ENCODE data around the gene ARHGAP25.

The ARHGAP25 gene, protein sequence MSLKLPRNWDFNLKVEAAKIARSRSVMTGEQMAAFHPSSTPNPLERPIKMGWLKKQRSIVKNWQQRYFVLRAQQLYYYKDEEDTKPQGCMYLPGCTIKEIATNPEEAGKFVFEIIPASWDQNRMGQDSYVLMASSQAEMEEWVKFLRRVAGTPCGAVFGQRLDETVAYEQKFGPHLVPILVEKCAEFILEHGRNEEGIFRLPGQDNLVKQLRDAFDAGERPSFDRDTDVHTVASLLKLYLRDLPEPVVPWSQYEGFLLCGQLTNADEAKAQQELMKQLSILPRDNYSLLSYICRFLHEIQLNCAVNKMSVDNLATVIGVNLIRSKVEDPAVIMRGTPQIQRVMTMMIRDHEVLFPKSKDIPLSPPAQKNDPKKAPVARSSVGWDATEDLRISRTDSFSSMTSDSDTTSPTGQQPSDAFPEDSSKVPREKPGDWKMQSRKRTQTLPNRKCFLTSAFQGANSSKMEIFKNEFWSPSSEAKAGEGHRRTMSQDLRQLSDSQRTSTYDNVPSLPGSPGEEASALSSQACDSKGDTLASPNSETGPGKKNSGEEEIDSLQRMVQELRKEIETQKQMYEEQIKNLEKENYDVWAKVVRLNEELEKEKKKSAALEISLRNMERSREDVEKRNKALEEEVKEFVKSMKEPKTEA

DNA sequence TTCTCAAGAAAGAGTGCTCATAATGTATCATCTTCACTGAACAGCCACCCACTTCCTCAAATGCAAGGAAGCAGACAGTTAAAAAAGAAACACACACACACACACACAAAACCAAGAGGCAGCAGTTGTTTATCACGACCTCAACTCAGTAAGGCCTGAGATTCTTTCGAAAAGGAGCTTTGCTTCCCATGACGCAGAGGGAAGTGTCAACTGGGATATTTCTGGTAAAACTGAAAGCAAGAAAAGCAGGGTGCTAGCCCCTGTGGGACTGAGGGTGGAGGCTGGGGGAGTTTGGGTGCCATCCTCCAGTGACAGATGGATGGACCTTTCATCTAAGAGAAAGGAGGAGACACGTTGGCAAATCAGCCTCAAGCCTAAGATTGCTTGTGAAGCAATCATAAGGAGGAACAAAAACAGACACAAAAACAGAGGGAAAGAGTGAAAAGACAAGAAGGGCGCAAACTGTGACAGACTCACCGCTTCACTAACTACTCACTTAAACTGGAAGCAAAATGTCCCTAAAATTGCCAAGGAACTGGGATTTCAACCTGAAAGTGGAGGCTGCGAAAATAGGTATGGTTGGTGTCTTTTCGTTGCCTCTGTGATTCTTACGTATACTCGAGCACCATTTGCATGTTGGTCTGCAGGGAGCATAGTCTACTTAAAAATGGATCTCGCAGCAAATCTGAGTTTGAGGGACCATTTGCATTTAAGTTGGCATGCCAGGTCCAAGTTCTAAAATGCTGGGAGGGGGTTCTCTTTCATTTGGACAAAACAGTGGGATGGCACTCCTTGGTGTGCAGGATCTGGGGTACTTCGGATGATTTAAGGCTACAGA lies at the start of gene ARHGAP25:
Gene ARHGAP25, plus strand, starts transcription at position 124 of the 838 bp plus-strand sequence. Its CDS starts 389 bp downstream, at position 513.
- DNase-seq: no peak

DNA sequence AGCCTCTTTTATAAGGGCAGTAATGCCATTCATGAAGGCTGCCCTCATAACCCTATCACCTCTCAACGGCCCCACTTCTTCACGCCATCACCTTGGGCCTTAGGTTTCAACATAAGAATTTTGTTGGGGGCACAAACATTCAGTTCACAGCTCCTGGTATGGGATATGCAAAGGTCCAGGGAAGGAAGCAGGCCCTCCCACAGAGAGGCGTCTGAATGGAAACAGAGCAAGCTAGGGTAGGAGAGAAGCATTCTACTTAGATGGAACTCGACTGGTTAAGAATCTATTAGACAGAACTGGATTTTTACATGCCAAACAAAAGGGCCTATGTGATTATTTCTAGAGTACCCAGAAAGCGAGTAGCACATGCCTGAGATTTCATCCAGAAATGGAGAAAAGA lies 48.4 kb upstream of the ARHGAP25 start:
- DNase-seq: no peak

DNA sequence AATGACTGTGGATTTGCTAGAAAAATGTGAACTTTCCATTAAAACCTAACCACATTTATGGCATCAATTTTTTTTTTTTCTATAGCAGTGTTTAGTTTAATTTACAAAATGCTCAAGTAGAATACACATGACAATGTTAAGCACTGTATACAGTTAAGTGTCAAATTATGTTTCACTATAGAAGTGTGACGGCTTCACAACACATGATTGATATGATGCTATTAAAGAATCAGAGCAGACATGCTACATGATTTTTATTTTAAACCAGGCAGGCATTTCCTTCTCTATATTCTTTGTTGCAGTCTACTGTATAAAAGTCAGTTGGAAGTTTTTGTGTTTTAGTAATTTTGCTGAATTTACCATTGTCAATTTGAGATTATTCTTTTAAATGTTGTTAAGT lies 47.6 kb upstream of the ARHGAP25 start:
- no peak for DNase-seq

DNA sequence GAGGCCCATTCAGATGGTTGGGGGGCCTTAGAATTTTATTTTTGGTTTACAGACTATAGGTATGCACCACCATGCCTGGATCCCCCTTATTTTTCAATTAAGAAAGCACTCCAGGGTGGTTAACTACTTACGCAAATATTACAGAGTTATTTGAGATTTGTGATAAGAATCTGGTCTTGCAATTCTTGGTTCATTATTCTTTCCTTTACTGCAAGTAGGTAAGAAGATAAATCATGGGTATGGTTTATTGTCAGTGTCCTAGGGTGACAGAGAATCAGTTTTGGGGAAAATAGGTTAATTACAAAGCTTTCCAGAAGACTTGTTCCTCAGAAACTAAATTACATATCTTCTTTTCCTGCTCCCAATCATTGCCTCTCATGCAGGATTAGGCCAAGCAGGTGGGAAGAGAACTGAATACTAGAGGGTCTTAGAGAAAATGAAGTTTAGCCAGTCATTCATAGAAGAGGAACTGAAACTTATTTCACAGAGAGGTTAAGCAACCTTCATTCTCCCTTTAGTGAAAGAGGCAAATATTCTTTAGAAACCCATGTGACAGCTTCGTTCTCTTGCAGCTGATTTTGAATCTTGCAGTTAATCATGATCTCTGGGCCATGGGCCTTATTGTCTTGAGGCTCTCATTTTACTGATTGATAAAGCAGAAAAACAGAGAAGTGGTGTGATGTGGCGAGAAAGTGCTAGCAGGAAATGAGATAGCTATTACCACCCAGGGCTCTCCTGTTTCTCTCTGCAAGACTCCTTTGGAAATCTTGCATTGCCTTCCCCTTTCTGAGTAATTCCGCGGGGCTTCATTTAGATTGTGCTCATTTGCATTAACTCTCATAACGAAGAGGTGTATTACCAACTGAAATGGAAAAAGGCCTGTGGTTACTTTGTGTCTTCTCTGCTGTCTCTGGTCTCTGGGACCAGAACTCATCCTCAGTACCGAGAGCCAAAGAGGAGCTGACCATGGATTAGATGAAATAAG lies 44.8 kb upstream of the ARHGAP25 start:
- DNase-seq: no peak

DNA sequence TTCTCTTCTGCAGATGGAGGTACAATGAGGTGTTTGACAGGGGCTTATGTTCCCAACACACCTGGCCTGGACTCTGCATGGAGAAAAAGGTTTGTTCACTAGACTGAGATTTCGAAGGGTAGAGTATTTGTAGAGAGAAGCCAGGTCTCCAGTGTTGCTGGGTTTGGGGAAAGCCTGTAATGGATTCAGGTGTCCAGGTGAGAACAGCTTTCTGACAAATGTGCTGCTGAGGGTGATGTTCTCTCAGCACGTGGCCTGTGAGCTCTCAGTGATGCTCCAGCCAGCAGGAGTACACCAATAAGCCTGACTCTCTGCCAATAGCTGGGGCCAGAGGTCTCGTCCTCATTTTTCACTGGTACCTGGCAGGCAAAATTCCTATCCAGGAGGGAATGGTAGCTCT lies 43.8 kb upstream of the ARHGAP25 start:
- no peak for DNase-seq

DNA sequence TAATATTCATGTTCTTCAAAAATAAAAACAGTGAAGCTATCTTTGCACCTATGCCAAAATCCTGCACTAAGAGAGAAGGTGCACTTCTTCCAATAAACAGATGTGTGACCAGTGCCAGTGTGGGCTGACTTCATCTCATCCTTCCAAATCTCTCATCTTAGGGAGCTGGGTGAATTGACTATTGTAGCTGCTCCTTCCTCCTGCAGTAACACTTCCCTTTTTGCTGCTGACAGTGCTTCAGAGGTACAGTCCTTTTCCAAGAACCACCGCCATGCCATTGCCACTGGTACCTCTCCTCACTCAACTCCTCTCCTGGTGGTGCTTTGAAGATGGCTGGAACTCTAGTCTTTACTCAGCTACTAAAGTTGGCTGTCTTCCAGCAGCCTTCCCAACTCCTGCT lies 42.1 kb upstream of the ARHGAP25 start:
- DNase-seq: no peak

DNA sequence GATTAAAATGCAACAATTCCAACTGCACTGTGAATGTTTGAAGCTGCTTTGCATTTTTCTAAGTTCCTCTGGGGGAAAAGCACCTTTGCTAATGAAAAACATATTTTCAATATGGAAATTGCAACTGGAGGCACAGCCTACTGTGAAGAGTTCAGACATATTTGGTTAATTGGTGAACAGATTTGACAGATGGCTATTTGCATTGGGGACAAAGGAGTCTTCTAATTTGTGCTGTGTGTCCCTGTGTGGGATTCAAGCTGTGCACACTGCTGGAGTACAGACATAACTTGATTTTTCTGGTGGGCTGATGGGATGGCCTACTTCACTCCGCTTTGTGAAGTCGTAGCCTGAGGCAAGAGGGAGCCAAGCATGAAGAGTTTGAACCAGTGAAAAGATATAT lies 40.7 kb upstream of the ARHGAP25 start:
- DNase-seq: no peak

DNA sequence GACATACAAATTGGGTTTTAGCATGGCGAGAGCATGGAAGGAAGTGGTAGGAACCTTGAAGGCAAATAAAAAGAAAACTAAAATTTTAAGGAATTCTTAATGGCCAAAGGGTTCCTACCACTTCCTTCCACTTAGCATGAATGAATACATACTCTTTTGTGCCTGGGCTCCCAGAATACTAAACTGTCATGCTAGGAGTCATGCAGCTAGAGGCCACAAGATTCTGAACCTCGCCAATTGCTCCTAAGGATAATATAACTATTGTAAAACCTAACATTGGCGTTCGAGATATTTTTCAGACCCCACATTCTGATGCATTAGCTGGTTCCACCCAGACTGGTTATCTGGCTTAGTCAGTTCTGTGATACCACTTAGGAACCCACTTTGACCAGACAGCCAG lies 38.6 kb upstream of the ARHGAP25 start:
- no peak for DNase-seq

DNA sequence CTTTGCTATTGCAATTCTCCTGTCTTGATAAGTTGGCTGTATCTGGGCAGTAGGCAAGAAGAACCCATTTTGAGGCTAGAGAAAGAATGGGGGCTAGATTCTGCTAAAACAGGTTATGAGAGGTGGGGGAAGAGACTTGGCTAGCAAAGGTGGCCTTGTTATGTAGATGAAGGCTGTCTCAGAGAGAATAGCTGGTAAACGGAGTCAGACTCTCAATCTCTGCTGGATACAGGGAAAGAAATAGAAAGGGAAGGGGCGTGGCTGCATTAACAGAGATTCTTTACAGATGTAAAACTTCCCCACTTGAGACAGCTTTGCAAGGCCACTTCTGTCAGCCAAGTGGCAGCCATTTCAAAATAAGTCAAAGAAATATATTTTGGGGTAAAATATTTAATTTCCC lies 38.1 kb upstream of the ARHGAP25 start:
- no peak for DNase-seq

DNA sequence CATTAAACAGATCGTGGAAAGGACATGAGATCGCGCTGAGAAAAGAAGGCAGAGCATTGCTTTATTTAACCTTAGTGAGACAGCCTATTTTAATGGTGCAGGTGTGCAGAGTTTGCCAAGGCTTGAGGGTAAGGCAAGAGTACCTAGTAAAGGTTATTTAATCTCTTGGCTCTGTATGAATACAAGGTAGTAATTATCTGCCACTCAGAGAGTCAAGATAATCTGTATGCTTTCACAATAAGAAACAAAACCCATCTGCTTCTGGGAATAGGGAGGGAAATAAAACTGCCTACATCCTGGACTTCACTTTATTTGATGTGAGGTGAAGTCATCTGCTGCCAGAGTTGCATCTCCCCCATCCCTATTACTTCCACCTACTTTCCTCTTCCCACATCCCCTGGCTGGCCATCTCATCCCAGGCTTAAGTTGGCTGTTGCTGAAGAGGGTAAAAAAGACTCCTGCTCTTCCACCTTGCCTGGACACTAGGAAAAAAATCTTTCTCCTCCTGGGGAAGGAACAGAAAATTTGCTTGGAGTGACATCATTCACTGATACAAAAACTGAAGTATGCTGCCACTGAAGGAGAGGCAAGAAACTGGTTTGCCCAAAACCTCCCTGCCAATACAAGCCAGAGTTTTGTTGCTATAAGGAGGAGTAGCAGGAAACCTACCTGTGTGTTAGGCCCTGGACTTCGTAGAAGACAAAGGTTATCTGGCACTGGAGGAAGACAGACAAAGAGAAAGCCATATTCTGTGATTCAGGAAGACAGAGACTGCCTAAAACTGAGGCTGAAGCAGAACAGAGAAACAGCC lies 35.8 kb upstream of the ARHGAP25 start:
- peak; percentile 34 for DNase-seq

DNA sequence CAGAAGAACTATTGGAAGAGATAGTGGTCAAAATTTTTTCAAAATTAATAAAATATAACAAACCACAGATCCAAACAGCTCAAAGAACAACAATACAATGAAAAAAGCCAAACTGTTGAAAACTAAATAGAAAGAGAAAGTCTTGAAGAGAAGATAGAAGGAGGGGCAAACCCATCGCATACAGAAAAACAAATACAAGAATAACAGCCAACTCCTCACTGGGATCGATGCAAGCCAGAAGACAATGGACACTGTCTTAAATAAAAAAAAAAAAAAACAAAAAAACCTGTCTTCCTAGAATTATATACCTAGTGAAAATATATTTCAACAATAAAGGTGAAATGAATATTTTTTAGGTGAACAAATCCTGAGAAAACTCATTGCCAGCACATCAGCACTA lies 34.1 kb upstream of the ARHGAP25 start:
- DNase-seq: no peak

DNA sequence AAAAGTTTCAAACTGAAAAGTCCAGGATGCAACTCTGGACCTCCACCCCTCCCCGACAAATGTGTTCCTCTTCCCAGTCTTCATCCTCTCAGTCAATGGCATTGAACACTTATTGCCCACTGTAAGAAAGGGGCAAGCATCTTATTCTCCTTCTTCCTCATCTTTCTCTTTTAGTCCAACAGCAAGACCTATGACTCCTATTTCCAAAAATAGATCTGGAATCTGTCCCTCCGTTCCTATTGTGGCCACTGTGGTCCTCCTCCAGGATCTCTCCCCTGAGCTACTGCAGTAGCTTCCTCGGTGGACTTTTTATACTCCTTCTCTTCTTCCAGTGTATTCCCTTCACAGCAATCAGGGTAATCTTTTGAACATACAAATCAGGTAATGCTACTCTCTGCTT lies 28.0 kb upstream of the ARHGAP25 start:
- no peak for DNase-seq

DNA sequence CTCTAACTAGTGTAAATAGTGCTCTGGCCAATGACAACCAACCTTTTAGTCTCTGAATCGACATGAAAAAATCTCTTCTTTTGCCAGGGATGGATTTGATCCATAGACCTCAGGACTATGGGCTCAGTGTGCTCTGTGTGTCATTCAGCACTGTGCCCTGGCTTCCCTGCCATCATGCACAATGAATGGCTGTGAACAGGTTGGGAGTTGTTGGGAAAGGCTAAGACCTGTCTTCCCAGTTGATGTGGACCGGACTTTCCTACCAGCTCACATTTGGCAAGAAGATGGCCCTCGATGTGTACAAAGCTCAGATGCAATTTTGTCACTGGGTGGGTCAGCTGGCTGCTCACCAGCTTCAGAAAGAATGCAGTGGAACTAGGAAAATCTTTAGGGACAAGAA lies 26.0 kb upstream of the ARHGAP25 start:
- no peak for DNase-seq

DNA sequence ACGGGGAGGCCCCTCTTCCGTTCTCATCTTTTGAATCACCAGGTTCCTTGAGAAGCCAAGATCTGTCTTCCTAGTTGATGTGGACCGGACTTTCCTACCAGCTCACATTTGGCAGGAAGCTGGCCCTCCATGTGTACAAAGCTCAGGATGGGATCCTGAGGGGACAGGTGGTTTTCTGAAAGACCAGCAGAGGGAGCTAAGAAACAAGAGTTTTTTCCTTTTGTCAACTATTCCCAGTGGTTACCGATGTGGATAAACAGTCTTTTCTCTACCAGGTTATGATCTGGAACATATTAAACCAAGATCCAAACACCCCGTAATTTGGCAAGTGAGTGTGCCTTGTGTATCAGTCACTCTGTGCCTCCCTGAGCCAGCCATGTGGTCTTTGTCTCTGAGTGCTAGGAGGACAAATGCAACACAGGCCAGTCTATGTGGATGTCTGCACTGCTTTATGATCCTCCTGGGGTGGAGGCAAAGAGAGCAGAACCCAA lies 25.1 kb upstream of the ARHGAP25 start:
- no peak for DNase-seq

DNA sequence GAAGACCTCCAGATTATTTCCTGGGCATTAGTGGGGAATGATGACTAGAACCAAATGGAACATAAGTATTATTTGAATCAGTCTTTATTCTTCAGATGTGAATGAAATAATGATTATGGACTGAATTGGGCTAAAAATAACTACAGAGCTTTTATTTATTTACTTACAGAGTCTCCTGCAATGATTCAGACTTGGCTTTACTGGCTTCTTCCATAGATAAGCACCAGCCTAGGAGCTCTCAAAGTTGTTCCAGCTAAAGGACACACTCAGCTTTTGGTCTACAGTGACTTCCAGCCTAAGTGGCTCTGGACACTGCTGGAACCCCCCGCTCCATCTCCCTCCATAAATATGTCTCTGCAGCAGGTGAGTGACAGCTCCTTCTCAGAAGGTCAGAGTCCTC lies 24.3 kb upstream of the ARHGAP25 start:
- no peak for DNase-seq

DNA sequence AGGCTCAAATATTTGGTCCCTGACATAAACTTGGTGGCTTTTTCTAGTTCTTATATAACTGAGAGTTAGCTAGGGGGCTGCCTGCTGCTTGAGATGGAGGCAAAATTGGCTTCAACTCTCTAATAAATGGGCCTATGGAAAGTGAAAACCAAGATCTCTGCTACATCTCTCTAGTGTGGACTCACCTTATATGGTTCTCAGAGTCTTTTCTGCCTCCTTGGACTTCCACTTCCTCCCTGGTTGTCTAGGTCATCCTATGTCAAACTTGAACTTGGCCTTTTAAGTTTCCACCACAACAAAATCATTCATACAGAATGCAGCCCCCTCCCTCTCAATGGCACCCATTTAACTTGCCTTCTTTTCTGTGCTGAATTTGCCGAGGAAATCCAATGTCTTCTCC lies 23.9 kb upstream of the ARHGAP25 start:
- DNase-seq: no peak

DNA sequence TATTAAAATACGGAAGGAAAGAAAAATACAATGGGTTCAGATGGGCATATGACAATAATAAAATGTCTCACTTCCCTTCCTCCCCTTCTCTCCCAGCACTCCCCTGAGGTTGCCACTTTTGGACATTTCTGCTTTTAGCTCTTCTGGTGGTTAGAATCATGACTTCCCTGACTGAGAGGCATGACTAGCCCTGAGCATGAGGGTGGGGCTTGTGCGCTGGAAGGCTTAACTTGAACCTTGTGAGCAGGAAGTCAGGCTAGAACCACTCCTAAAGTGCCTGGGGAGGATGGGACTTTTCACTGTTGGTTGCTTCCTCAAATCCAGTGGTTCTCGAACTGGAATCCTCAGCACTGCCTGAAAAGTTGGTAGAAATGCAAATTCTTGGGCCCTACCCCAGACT lies 19.7 kb upstream of the ARHGAP25 start:
- no peak for DNase-seq

DNA sequence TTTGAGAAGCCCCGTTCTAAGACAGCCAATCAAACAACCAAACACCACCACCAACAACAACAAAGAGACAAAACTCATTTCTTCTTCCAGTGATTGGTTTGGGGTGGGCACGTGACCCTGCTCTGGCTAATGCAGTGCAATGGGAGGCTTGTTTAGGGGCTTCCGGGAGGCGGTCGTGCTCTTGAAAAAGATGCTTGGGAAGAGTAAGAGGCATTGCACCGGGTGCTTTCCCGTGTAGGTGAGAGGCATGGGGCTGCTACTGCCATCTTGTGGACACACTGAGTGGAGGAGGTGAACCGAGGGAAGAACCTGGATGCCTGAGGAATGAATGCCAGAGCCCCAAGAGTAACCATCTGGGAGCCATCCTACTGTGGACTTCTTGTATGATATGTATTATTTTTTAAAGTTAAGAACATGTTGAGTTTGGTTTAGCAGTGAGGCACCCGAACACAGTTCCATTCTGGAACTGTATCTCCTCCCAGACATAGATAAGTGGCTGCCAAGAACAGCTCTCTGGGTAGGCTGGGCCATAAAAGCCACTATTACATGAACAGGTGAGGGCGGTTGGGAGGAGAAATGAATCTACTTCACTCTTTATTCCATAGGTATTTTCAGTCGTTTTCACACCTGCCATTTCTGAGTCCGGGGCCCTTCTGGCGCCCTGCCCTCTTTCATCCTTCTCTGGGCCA lies 19.1 kb upstream of the ARHGAP25 start:
- no peak for DNase-seq

DNA sequence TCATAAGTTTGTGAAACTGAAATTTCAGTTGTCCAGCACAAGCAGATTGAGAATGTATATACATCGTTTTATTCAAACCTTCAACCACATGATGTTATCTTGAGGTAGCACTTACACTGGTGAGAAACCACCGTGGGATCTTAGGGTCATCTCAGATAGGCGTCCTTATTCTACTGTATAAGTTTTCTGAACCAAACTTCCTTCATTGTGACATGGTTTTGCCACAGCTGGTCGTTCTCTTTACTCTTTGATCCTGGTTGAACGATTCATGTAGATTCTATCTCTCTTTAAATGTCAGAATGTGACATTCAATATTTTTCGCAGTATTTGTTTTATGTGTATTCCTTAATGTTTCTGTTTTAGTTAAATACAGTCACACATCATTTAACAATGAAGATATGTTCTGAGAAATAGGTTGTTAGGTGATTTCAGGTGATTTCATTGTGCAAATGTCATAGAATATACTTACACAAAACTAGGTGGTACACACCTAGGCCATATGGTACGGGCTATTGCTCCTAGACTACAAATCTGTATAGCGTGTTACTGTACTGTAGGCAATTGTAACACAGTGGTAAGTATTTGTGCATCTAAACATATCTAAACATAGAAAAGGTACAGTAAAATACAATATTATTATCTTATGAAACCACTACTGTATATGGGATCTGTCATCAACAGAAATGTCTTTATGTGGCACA lies 17.9 kb upstream of the ARHGAP25 start:
- DNase-seq: no peak

DNA sequence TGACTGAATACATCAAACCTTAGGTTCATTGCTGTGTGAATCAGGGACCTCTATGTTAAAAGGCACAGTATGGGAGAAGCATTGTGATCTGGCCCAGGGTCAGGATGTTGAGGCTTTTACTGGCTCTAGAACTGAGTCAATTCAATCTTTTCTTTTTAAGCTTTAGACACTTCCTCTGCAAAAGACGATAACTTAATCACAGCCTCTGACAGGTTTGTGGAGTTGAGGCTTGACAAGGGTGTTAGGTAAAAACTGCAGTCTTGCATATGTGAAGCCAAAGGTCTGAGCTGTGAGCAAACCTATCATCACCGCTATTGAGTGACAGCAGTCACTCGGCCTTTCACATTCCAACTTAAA lies 17.3 kb upstream of the ARHGAP25 start:
- DNase-seq: no peak
